ENCODE measurements around the gene NPY5R.

The NPY5R gene

GRCh38 chr4:163343604-163344146, at the start of gene NPY5R:
NPY5R (plus strand) TSS chr4:163343892; CDS start chr4:163350274, 6,382 bp downstream.
- DNase-seq (ENCODE audit: low read depth) = no peak

- DNase-seq (ENCODE audit: low read depth) = no peak
Observed at GRCh38 chr4:163295138-163295537, 48.6 kb upstream of the NPY5R start.

GRCh38 chr4:163300445-163300844, 43.2 kb upstream of the NPY5R start:
- no peak for DNase-seq (ENCODE audit: low read depth)

GRCh38 chr4:163303069-163303468, 40.6 kb upstream of the NPY5R start:
- DNase-seq (ENCODE audit: low read depth) = no peak

GRCh38 chr4:163309466-163309865, 34.2 kb upstream of the NPY5R start:
- no peak for DNase-seq (ENCODE audit: low read depth)

- no peak for DNase-seq (ENCODE audit: low read depth)
Observed at GRCh38 chr4:163317110-163317509, 26.6 kb upstream of the NPY5R start.

GRCh38 chr4:163330916-163331628, 12.6 kb upstream of the NPY5R start:
- no peak for DNase-seq (ENCODE audit: low read depth)

GRCh38 chr4:163331629-163332376, 11.9 kb upstream of the NPY5R start:
- no peak for DNase-seq (ENCODE audit: low read depth)

GRCh38 chr4:163332526-163333406, 10.9 kb upstream of the NPY5R start, which contains the start of gene NPY1R:
NPY1R (minus strand) TSS chr4:163332596; CDS start chr4:163326554, 6,042 bp downstream.
- DNase-seq (ENCODE audit: low read depth) = peak; percentile 3

GRCh38 chr4:163335384-163335783, 8.3 kb upstream of the NPY5R start:
- no peak for DNase-seq (ENCODE audit: low read depth)

- no peak for DNase-seq (ENCODE audit: low read depth)
Observed at GRCh38 chr4:163344147-163345125, 744 bp downstream of the NPY5R start.

GRCh38 chr4:163350672-163351071, 7.0 kb downstream of the NPY5R start:
- DNase-seq (ENCODE audit: low read depth) = no peak

- no peak for DNase-seq (ENCODE audit: low read depth)
Observed at GRCh38 chr4:163353054-163353453, 9.4 kb downstream of the NPY5R start.

- DNase-seq (ENCODE audit: low read depth) = no peak
Observed at GRCh38 chr4:163356104-163356503, 12.4 kb downstream of the NPY5R start.

- no peak for DNase-seq (ENCODE audit: low read depth)
Observed at GRCh38 chr4:163367651-163368050, 24.0 kb downstream of the NPY5R start.

GRCh38 chr4:163372029-163372428, 28.3 kb downstream of the NPY5R start:
- DNase-seq (ENCODE audit: low read depth) = no peak

GRCh38 chr4:163378661-163379060, 35.0 kb downstream of the NPY5R start:
- DNase-seq (ENCODE audit: low read depth) = no peak

GRCh38 chr4:163380703-163381102, 37.0 kb downstream of the NPY5R start:
- no peak for DNase-seq (ENCODE audit: low read depth)

- no peak for DNase-seq (ENCODE audit: low read depth)
Observed at GRCh38 chr4:163382178-163382869, 38.6 kb downstream of the NPY5R start.

- DNase-seq (ENCODE audit: low read depth) = no peak
Observed at GRCh38 chr4:163384434-163384833, 40.7 kb downstream of the NPY5R start.

Measured in stimulated activated CD8-positive, alpha-beta memory T cell treated with anti-CD3 and anti-CD28 coated beads, Interleukin-4, amount 100 ng/mL, for 24 hours (primary cell).